AG09309 (cell line): Measurements from ENCODE around the gene GPC3.

Source experiments
- DNase-seq: peaks from one replicate; pipeline ENCODE4 v3.0.0-alpha.2; 2010; ENCODE audit warnings: low read depth
- H3K4me3 ChIP-seq: 2 replicates; pipeline ENCODE4 v1.5.1; 2011; ENCODE audit warnings: mild to moderate bottlenecking, low read depth, low read length, moderate library complexity; ENCODE audit not compliant: control insufficient read depth
- CTCF ChIP-seq: IDR thresholded peaks from 2 replicates; pipeline ENCODE4 v1.5.1; 2011; ENCODE audit warnings: mild to moderate bottlenecking, low read depth, low read length, inconsistent platforms; ENCODE audit not compliant: insufficient read depth, control insufficient read depth; ENCODE audit errors: missing control alignments

The GPC3 gene

DNA sequence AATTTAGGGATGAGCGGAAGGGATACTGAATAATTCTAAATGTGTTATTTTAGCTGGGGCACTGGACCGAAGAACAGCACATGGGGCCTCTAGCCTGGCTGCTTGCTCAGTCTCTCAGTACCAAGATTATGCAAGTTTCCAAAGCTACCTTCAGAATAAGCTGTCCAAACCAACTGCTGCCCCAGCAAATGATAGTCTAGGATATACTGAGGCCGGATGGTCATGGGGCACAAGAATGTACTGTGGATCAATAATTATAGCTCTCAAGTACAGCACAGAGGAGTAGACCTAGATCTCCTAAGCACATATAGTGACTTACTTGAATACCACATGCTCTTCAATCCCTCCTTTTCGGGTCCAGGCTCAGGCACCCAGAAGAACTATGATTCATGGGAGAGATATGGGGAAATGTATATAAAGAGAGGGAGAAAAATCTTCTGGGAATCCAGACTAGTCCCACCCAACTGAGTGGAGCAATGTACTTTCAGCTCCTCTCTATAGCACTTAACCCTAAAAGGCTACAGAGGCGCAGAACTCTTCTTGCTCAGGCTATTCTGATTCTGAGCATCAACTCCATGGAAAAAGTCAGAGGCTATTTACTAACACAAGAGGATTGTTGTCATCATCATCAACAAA, 409.8 kb downstream of the GPC3 start:
- DNase-seq: no peak
- no peak for TF ChIP-seq CTCF
- no peak overlapping the region for H3K4me3 ChIP-seq

DNA sequence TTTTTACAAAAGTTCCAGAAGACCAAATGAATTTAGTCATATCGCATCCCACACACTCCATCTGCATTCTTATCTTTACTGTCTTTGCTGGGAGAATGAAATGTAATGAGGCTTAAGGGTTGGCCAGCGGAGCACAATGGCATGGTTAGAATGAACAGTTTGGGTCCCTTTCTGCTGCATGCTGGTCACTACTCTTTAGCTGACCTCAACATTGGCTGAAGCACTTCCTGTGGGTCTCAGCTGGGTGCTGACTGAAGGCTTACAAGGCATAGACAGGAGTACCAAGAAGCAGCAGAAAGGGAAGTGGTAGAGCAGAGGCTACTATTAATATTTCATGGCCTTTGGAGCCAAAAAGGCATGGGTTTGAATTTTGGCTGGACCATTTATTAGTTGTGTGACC, 410.7 kb downstream of the GPC3 start:
- no peak for TF ChIP-seq CTCF
- DNase-seq: peak; percentile 8

GRCh38 chrX:133570549-133570948, 414.8 kb downstream of the GPC3 start:
- peak; percentile 23 for DNase-seq
- H3K4me3 ChIP-seq: no peak overlapping the region
- TF ChIP-seq CTCF: no peak

More for the DNA sequence above, 410.7 kb downstream of the GPC3 start:
- H3K4me3 ChIP-seq: no peak overlapping the region

DNA sequence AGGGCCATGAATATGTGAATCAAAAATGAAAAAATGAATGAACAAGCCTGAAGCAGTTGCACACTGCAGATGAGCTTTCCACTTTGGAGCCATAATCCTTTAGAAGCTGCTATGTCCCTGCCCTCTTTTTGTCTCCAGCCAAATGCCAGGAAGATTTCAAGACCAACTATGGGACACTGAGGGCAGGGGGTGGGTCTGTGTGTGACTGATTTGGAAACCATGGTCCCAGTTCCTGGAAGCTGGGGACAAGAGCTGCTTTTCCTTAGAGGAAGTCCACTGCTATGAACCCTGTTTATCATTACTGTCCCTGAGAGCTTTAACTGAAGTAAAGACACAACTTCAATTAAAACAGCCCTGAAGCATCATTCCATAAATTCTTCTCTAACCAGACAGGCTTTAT, 416.2 kb downstream of the GPC3 start:
- no peak for TF ChIP-seq CTCF
- no peak overlapping the region for H3K4me3 ChIP-seq
- DNase-seq: no peak

DNA sequence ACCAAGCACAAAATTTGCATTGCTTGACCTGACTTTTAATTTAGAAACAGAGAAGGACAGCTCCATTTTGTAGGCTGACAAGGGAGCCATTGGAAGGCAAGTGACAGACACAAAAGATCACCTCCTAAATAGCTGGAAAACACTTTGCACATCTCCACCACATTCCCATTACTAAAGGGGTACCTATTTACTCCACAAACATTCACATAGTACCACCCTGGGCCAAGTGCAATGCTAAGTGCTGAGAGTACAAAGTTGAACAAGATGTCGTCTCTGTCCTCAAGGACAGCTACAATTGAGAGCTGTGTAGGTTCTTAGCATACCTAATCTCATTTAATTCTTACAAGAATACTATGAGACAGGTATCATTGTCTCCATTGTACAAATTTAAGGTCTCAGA, 417.3 kb downstream of the GPC3 start:
- no peak overlapping the region for H3K4me3 ChIP-seq
- TF ChIP-seq CTCF: no peak
- no peak for DNase-seq

GRCh38 chrX:133566876-133567275, 418.5 kb downstream of the GPC3 start:
- DNase-seq: no peak
- no peak overlapping the region for H3K4me3 ChIP-seq
- no peak for TF ChIP-seq CTCF

GRCh38 chrX:133563705-133564104, 421.7 kb downstream of the GPC3 start:
- DNase-seq: no peak
- no peak for TF ChIP-seq CTCF
- H3K4me3 ChIP-seq: no peak overlapping the region
